ENCODE data around the gene CACNA1C.
"Not testable (repeated sequence)": the region's sequence is repeated elsewhere in the genome, so short reads cannot be mapped to it uniquely, and the experiment has no call there.

Gene CACNA1C

GRCh38 chr12:2690348-2691005 lies 637.7 kb downstream of the CACNA1C start:
- in situ Hi-C loops (cut with MboI; ENCODE audit: low sequenced_read_pairs), result no loop called here

- in situ Hi-C loops (cut with MboI; ENCODE audit: low sequenced_read_pairs), result no loop called here
These were observed 638.2 kb downstream of the CACNA1C start for GRCh38 chr12:2691006-2691344.

GRCh38 chr12:2691345-2692071 lies 638.7 kb downstream of the CACNA1C start:
- in situ Hi-C loops (cut with MboI; ENCODE audit: low sequenced_read_pairs), result no loop called here

- in situ Hi-C loops (cut with MboI; ENCODE audit: low sequenced_read_pairs), result no loop called here
These were observed 639.3 kb downstream of the CACNA1C start for GRCh38 chr12:2692080-2692479.

- in situ Hi-C loops (cut with MboI; ENCODE audit: low sequenced_read_pairs), result no loop called here
These were observed 640.6 kb downstream of the CACNA1C start for GRCh38 chr12:2693244-2693860.

GRCh38 chr12:2693980-2694610 lies 641.3 kb downstream of the CACNA1C start:
- in situ Hi-C loops (cut with MboI; ENCODE audit: low sequenced_read_pairs), result no loop called here

GRCh38 chr12:2696136-2696535 lies 643.3 kb downstream of the CACNA1C start:
- in situ Hi-C loops (cut with MboI; ENCODE audit: low sequenced_read_pairs), result no loop called here

GRCh38 chr12:2697057-2697800 lies 644.4 kb downstream of the CACNA1C start:
- in situ Hi-C loops (cut with MboI; ENCODE audit: low sequenced_read_pairs), result no loop called here

- in situ Hi-C loops (cut with MboI; ENCODE audit: low sequenced_read_pairs), result no loop called here
These were observed 645.8 kb downstream of the CACNA1C start for GRCh38 chr12:2698566-2698965.

- in situ Hi-C loops (cut with MboI; ENCODE audit: low sequenced_read_pairs), result no loop called here
These were observed 657.9 kb downstream of the CACNA1C start for GRCh38 chr12:2710701-2711100.

- in situ Hi-C loops (cut with MboI; ENCODE audit: low sequenced_read_pairs), result no loop called here
These were observed 666.6 kb downstream of the CACNA1C start for GRCh38 chr12:2719392-2719791.

- in situ Hi-C loops (cut with MboI; ENCODE audit: low sequenced_read_pairs), result no loop called here
These were observed 670.0 kb downstream of the CACNA1C start for GRCh38 chr12:2722806-2723205.

- in situ Hi-C loops (cut with MboI; ENCODE audit: low sequenced_read_pairs), result no loop called here
These were observed 679.5 kb downstream of the CACNA1C start for GRCh38 chr12:2732290-2732689.

GRCh38 chr12:2733493-2734355 lies 680.9 kb downstream of the CACNA1C start:
- in situ Hi-C loops (cut with MboI; ENCODE audit: low sequenced_read_pairs), result no loop called here

GRCh38 chr12:2735432-2735831 lies 682.6 kb downstream of the CACNA1C start:
- in situ Hi-C loops (cut with MboI; ENCODE audit: low sequenced_read_pairs), result no loop called here

- in situ Hi-C loops (cut with MboI; ENCODE audit: low sequenced_read_pairs), result no loop called here
These were observed 685.0 kb downstream of the CACNA1C start for GRCh38 chr12:2737656-2738241.

GRCh38 chr12:2739069-2739468 lies 686.3 kb downstream of the CACNA1C start:
- in situ Hi-C loops (cut with MboI; ENCODE audit: low sequenced_read_pairs), result no loop called here

- in situ Hi-C loops (cut with MboI; ENCODE audit: low sequenced_read_pairs), result no loop called here
These were observed 687.2 kb downstream of the CACNA1C start for GRCh38 chr12:2739832-2740641.

- in situ Hi-C loops (cut with MboI; ENCODE audit: low sequenced_read_pairs), result not testable (repeated sequence)
These were observed 689.2 kb downstream of the CACNA1C start for GRCh38 chr12:2742037-2742436.

All from hTERT RPE-1 (cell line).